GM19351 (cell line): Measurements from ENCODE around the gene RALGAPB.

ENCODE experiments used
- ATAC-seq: cut with Tn5 transposase; IDR thresholded peaks from one replicate; pipeline ENCODE4 v1.9.1; 2021; ENCODE audit warnings: mild to moderate bottlenecking, moderate library complexity; ENCODE audit not compliant: unreplicated experiment

The RALGAPB gene

GRCh38 chr20:38543014-38543906, 70.6 kb downstream of the RALGAPB start:
- no peak for ATAC-seq

- no peak for ATAC-seq
Measured at GRCh38 chr20:38545771-38546170, 73.1 kb downstream of the RALGAPB start.

GRCh38 chr20:38547288-38548085, 74.8 kb downstream of the RALGAPB start:
- no peak for ATAC-seq

GRCh38 chr20:38548356-38549083, 75.9 kb downstream of the RALGAPB start:
- no peak for ATAC-seq

GRCh38 chr20:38550274-38550673, 77.6 kb downstream of the RALGAPB start:
- ATAC-seq = no peak

- no peak for ATAC-seq
Measured at GRCh38 chr20:38551056-38551626, 78.5 kb downstream of the RALGAPB start.

- no peak for ATAC-seq
Measured at GRCh38 chr20:38554986-38555385, 82.3 kb downstream of the RALGAPB start.

- no peak for ATAC-seq
Measured at GRCh38 chr20:38555395-38555794, 82.8 kb downstream of the RALGAPB start.

- no peak for ATAC-seq
Measured at GRCh38 chr20:38557174-38557573, 84.5 kb downstream of the RALGAPB start.

- no peak for ATAC-seq
Measured at GRCh38 chr20:38558596-38559360, 86.1 kb downstream of the RALGAPB start.

- no peak for ATAC-seq
Measured at GRCh38 chr20:38559764-38560163, 87.1 kb downstream of the RALGAPB start.

GRCh38 chr20:38563802-38564431, 91.3 kb downstream of the RALGAPB start:
- ATAC-seq = no peak

GRCh38 chr20:38564680-38565079, 92.0 kb downstream of the RALGAPB start:
- no peak for ATAC-seq

GRCh38 chr20:38566036-38566598, 93.5 kb downstream of the RALGAPB start:
- ATAC-seq = no peak

- no peak for ATAC-seq
Measured at GRCh38 chr20:38569747-38570525, 97.3 kb downstream of the RALGAPB start.

GRCh38 chr20:38573413-38573812, 100.8 kb downstream of the RALGAPB start:
- ATAC-seq = no peak

GRCh38 chr20:38579219-38579910, 106.7 kb downstream of the RALGAPB start:
- no peak for ATAC-seq

GRCh38 chr20:38579921-38580320, 107.3 kb downstream of the RALGAPB start:
- ATAC-seq = no peak
